ENCODE results near the gene MRPL54.

MRPL54 gene

GRCh38 chr19:3770136-3770999 lies 7.9 kb downstream of the MRPL54 start:
- no peak for DNase-seq

GRCh38 chr19:3771000-3771905 lies 8.8 kb downstream of the MRPL54 start:
- DNase-seq = no peak

- DNase-seq = no peak
These were observed 9.5 kb downstream of the MRPL54 start, which contains the start of gene RAX2 for GRCh38 chr19:3771906-3772455. Gene RAX2, minus strand, starts transcription at chr19:3772228. Its CDS starts 486 bp downstream, at chr19:3771742.

- no peak for DNase-seq
These were observed 11.5 kb downstream of the MRPL54 start for GRCh38 chr19:3773814-3774515.

- no peak for DNase-seq
These were observed 12.3 kb downstream of the MRPL54 start for GRCh38 chr19:3774621-3775373.

GRCh38 chr19:3775374-3775711 lies 12.9 kb downstream of the MRPL54 start:
- no peak for DNase-seq

- no peak for DNase-seq
These were observed 13.3 kb downstream of the MRPL54 start for GRCh38 chr19:3775831-3776230.

- no peak for DNase-seq
These were observed 14.1 kb downstream of the MRPL54 start for GRCh38 chr19:3776479-3777040.

GRCh38 chr19:3778104-3778867 lies 15.8 kb downstream of the MRPL54 start:
- no peak for DNase-seq

- no peak for DNase-seq
These were observed 16.6 kb downstream of the MRPL54 start for GRCh38 chr19:3778899-3779723.

GRCh38 chr19:3780786-3781304 lies 18.4 kb downstream of the MRPL54 start:
- no peak for DNase-seq

GRCh38 chr19:3781603-3782002 lies 19.1 kb downstream of the MRPL54 start:
- no peak for DNase-seq

- DNase-seq = no peak
These were observed 19.8 kb downstream of the MRPL54 start for GRCh38 chr19:3782330-3782729.

GRCh38 chr19:3782903-3783302 lies 20.4 kb downstream of the MRPL54 start:
- DNase-seq = no peak

- DNase-seq = no peak
These were observed 21.4 kb downstream of the MRPL54 start for GRCh38 chr19:3783660-3784584.

GRCh38 chr19:3784607-3785450 lies 22.3 kb downstream of the MRPL54 start:
- no peak for DNase-seq

GRCh38 chr19:3785451-3785937 lies 23.0 kb downstream of the MRPL54 start:
- no peak for DNase-seq

Data from fibroblast of skin of back (primary cell).